ENCODE measurements around the gene PLAGL1.

GRCh38 chr6:143949535-143949934, 58.5 kb downstream of the PLAGL1 start:
- TF ChIP-seq YY1 (IDR thresholded peaks at IDR 0.05; ENCODE audit: insufficient read depth, insufficient read length) (no peak), ZNF274 (IDR thresholded peaks at IDR 0.05; ENCODE audit: low read depth, low read length) (no peak)

Data from NT2/D1 (cell line).